ENCODE data around the gene SGF29.

- TF ChIP-seq CTCF (IDR thresholded peaks at IDR 0.05; ENCODE audit: insufficient read depth, low read length, poor library complexity, severe bottlenecking) = no peak
- TF ChIP-seq EZH2phosphoT487 (conservative IDR thresholded peaks at IDR 0.05; ENCODE audit: low read length) = no peak
These were observed 10.6 kb upstream of the SGF29 start for GRCh38 chr16:28543072-28543471.

Measured in SU-DHL-6 (cell line).